ENCODE data around the gene RDH5. TPM values are rescaled to one million over a fixed set of nuclear protein-coding genes. Genes with fewer than 3 reads are reported as not detected.

Gene RDH5
- total RNA-seq, 2 donors from 2014 or later, result 4.1 to 7.4 TPM

GRCh38 chr12:55725556-55725955 lies 5.4 kb downstream of the RDH5 start:
- H3K27me3 Mint-ChIP-seq (ENCODE audit: insufficient read depth), result no peaks in the 10 kb centered on the region

GRCh38 chr12:55726971-55727370 lies 6.8 kb downstream of the RDH5 start:
- DNase-seq, result no peak
- peak overlapping the region; percentile 77 for H3K27ac Mint-ChIP-seq
- no peaks in the 10 kb centered on the region for H3K9me3 ChIP-seq (ENCODE audit: control insufficient read depth, low read length)
- no peaks in the 10 kb centered on the region for H3K27me3 ChIP-seq (ENCODE audit: control insufficient read depth, insufficient read depth, low read length, poor library complexity, severe bottlenecking)
- H3K4me3 Mint-ChIP-seq, result peak overlapping the region; percentile 85
- peaks cover 28% of the 10 kb centered on the region for H3K4me1 Mint-ChIP-seq
- peak overlapping the region; percentile 92 for H3K4me3 ChIP-seq (ENCODE audit: low read length)
- H3K36me3 ChIP-seq (ENCODE audit: control insufficient read depth, insufficient read depth, low read length), result peaks cover 50% of the 10 kb centered on the region
- H3K4me1 ChIP-seq (ENCODE audit: control insufficient read depth, insufficient read depth, low read length), result peaks cover 8% of the 10 kb centered on the region
- H3K27ac ChIP-seq (ENCODE audit: low read depth, low read length), result no peak overlapping the region
- H3K27me3 Mint-ChIP-seq (ENCODE audit: insufficient read depth), result no peaks in the 10 kb centered on the region
- WGBS, 2 experiments (ENCODE audit: insufficient coverage in 1 of 2, insufficient read length in 1 of 2), result 73 to 100% methylated on average over 3 to 10 of the region's 10 CpGs
- H3K36me3 Mint-ChIP-seq (ENCODE audit: low read depth), result peaks cover 39% of the 10 kb centered on the region
- no peaks in the 10 kb centered on the region for H3K9me3 Mint-ChIP-seq
- TF ChIP-seq CTCF (conservative IDR thresholded peaks at IDR 0.05), result no peak
- H3K9ac ChIP-seq (ENCODE audit: extremely low read depth, low read length, poor library complexity, severe bottlenecking), result peak overlapping the region; percentile 84

More at GRCh38 chr12:55725556-55725955, 5.4 kb downstream of the RDH5 start:
- Mint-ChIP-seq H3K27ac (no peak overlapping the region), H3K4me1 (peaks cover 28% of the 10 kb centered on the region), H3K4me3 (peak overlapping the region; percentile 85), H3K36me3 (ENCODE audit: low read depth) (peaks cover 39% of the 10 kb centered on the region), H3K9me3 (no peaks in the 10 kb centered on the region)
- no peak for DNase-seq
- no peak overlapping the region for H3K27ac ChIP-seq (ENCODE audit: low read depth, low read length)
- no peaks in the 10 kb centered on the region for H3K9me3 ChIP-seq (ENCODE audit: control insufficient read depth, low read length)
- peak overlapping the region; percentile 92 for H3K4me3 ChIP-seq (ENCODE audit: low read length)
- H3K27me3 ChIP-seq (ENCODE audit: control insufficient read depth, insufficient read depth, low read length, poor library complexity, severe bottlenecking), result no peaks in the 10 kb centered on the region
- H3K9ac ChIP-seq (ENCODE audit: extremely low read depth, low read length, poor library complexity, severe bottlenecking), result no peak overlapping the region
- peaks cover 50% of the 10 kb centered on the region for H3K36me3 ChIP-seq (ENCODE audit: control insufficient read depth, insufficient read depth, low read length)
- peaks cover 8% of the 10 kb centered on the region for H3K4me1 ChIP-seq (ENCODE audit: control insufficient read depth, insufficient read depth, low read length)
- 83 to 85% methylated on average over 2 to 3 of the region's 3 CpGs for whole genome bisulfite sequencing, 2 experiments (ENCODE audit: insufficient coverage in 1 of 2, insufficient read length in 1 of 2)
- TF ChIP-seq CTCF (conservative IDR thresholded peaks at IDR 0.05), result no peak

GRCh38 chr12:55727643-55728185 lies 7.5 kb downstream of the RDH5 start:
- Histone ChIP-seq H3K9ac (ENCODE audit: extremely low read depth, low read length, poor library complexity, severe bottlenecking) (peak overlapping the region; percentile 84), H3K4me1 (ENCODE audit: control insufficient read depth, insufficient read depth, low read length) (peaks cover 8% of the 10 kb centered on the region), H3K27ac (ENCODE audit: low read depth, low read length) (peak overlapping the region; percentile 11), H3K36me3 (ENCODE audit: control insufficient read depth, insufficient read depth, low read length) (peaks cover 49% of the 10 kb centered on the region), H3K4me3 (ENCODE audit: low read length) (peak overlapping the region; percentile 92), H3K9me3 (ENCODE audit: control insufficient read depth, low read length) (no peaks in the 10 kb centered on the region), H3K27me3 (ENCODE audit: control insufficient read depth, insufficient read depth, low read length, poor library complexity, severe bottlenecking) (no peaks in the 10 kb centered on the region)
- no peaks in the 10 kb centered on the region for H3K9me3 Mint-ChIP-seq
- no peaks in the 10 kb centered on the region for H3K27me3 Mint-ChIP-seq (ENCODE audit: insufficient read depth)
- DNase-seq, result peak; percentile 71
- WGBS, 2 experiments (ENCODE audit: insufficient coverage in 1 of 2, insufficient read length in 1 of 2), result 0 to 11% methylated on average over 2 to 9 of the region's 9 CpGs
- peaks cover 39% of the 10 kb centered on the region for H3K36me3 Mint-ChIP-seq (ENCODE audit: low read depth)
- peak overlapping the region; percentile 85 for H3K4me3 Mint-ChIP-seq
- no peak for TF ChIP-seq CTCF (conservative IDR thresholded peaks at IDR 0.05)
- peak overlapping the region; percentile 77 for H3K27ac Mint-ChIP-seq
- peaks cover 28% of the 10 kb centered on the region for H3K4me1 Mint-ChIP-seq

Measured in endodermal cell (in vitro differentiated cells).